ENCODE measurements around the gene LHFPL4.

Gene LHFPL4

GRCh38 chr3:9542182-9542581, 11.4 kb downstream of the LHFPL4 start:
- no peak overlapping the region for H3K27ac ChIP-seq (ENCODE audit: low read depth, low read length, severe bottlenecking)
- 69 to 100% methylated on average over 1 to 2 of the region's 3 CpGs for WGBS, 2 experiments (ENCODE audit: insufficient coverage in 2 of 2)
- no peak overlapping the region for H3K4me3 ChIP-seq (ENCODE audit: extremely low read depth, insufficient read depth, low read length, poor library complexity, severe bottlenecking)
- no peaks in the 10 kb centered on the region for H3K36me3 ChIP-seq (ENCODE audit: control insufficient read depth, insufficient read depth, low read length)
- H3K9me3 ChIP-seq (ENCODE audit: control insufficient read depth, low read length): no peaks in the 10 kb centered on the region
- H3K4me1 ChIP-seq (ENCODE audit: control insufficient read depth, insufficient read depth, low read length, poor library complexity, severe bottlenecking): no peaks in the 10 kb centered on the region

GRCh38 chr3:9536212-9536611, 17.4 kb downstream of the LHFPL4 start:
- Histone ChIP-seq H3K36me3 (ENCODE audit: control insufficient read depth, insufficient read depth, low read length) (no peaks in the 10 kb centered on the region), H3K4me3 (ENCODE audit: extremely low read depth, insufficient read depth, low read length, poor library complexity, severe bottlenecking) (no peak overlapping the region), H3K27ac (ENCODE audit: low read depth, low read length, severe bottlenecking) (no peak overlapping the region), H3K4me1 (ENCODE audit: control insufficient read depth, insufficient read depth, low read length, poor library complexity, severe bottlenecking) (no peaks in the 10 kb centered on the region), H3K9me3 (ENCODE audit: control insufficient read depth, low read length) (no peaks in the 10 kb centered on the region)

GRCh38 chr3:9534429-9534828, 19.2 kb downstream of the LHFPL4 start:
- Histone ChIP-seq H3K4me3 (ENCODE audit: extremely low read depth, insufficient read depth, low read length, poor library complexity, severe bottlenecking) (no peak overlapping the region), H3K27ac (ENCODE audit: low read depth, low read length, severe bottlenecking) (no peak overlapping the region), H3K4me1 (ENCODE audit: control insufficient read depth, insufficient read depth, low read length, poor library complexity, severe bottlenecking) (no peaks in the 10 kb centered on the region), H3K9me3 (ENCODE audit: control insufficient read depth, low read length) (no peaks in the 10 kb centered on the region), H3K36me3 (ENCODE audit: control insufficient read depth, insufficient read depth, low read length) (no peaks in the 10 kb centered on the region)
- no CpG with 5 or more reads among the region's 3 CpGs for WGBS, 2 experiments (ENCODE audit: insufficient coverage in 2 of 2)

- no peaks in the 10 kb centered on the region for H3K4me1 ChIP-seq (ENCODE audit: control insufficient read depth, insufficient read depth, low read length, poor library complexity, severe bottlenecking)
- no peak overlapping the region for H3K4me3 ChIP-seq (ENCODE audit: extremely low read depth, insufficient read depth, low read length, poor library complexity, severe bottlenecking)
- no peak overlapping the region for H3K27ac ChIP-seq (ENCODE audit: low read depth, low read length, severe bottlenecking)
- no peaks in the 10 kb centered on the region for H3K9me3 ChIP-seq (ENCODE audit: control insufficient read depth, low read length)
- WGBS, 2 experiments (ENCODE audit: insufficient coverage in 2 of 2): 90 to 100% methylated on average over 1 to 2 of the region's 2 CpGs
- H3K36me3 ChIP-seq (ENCODE audit: control insufficient read depth, insufficient read depth, low read length): no peaks in the 10 kb centered on the region
Observed at GRCh38 chr3:9525078-9525477, 28.5 kb downstream of the LHFPL4 start.

- WGBS, 2 experiments (ENCODE audit: insufficient coverage in 2 of 2): 60 to 75% methylated on average over 1 to 2 of the region's 2 CpGs
- H3K9me3 ChIP-seq (ENCODE audit: control insufficient read depth, low read length): no peaks in the 10 kb centered on the region
- H3K36me3 ChIP-seq (ENCODE audit: control insufficient read depth, insufficient read depth, low read length): no peaks in the 10 kb centered on the region
- H3K4me3 ChIP-seq (ENCODE audit: extremely low read depth, insufficient read depth, low read length, poor library complexity, severe bottlenecking): no peak overlapping the region
- H3K27ac ChIP-seq (ENCODE audit: low read depth, low read length, severe bottlenecking): no peak overlapping the region
- H3K4me1 ChIP-seq (ENCODE audit: control insufficient read depth, insufficient read depth, low read length, poor library complexity, severe bottlenecking): no peaks in the 10 kb centered on the region
Observed at GRCh38 chr3:9514956-9515355, 38.7 kb downstream of the LHFPL4 start.

GRCh38 chr3:9514306-9514705, 39.3 kb downstream of the LHFPL4 start:
- Histone ChIP-seq H3K9me3 (ENCODE audit: control insufficient read depth, low read length) (no peaks in the 10 kb centered on the region), H3K27ac (ENCODE audit: low read depth, low read length, severe bottlenecking) (no peak overlapping the region), H3K36me3 (ENCODE audit: control insufficient read depth, insufficient read depth, low read length) (no peaks in the 10 kb centered on the region), H3K4me3 (ENCODE audit: extremely low read depth, insufficient read depth, low read length, poor library complexity, severe bottlenecking) (no peak overlapping the region), H3K4me1 (ENCODE audit: control insufficient read depth, insufficient read depth, low read length, poor library complexity, severe bottlenecking) (no peaks in the 10 kb centered on the region)
- WGBS, 2 experiments (ENCODE audit: insufficient coverage in 2 of 2): no CpG with 5 or more reads among the region's 4 CpGs

- Histone ChIP-seq H3K27ac (ENCODE audit: low read depth, low read length, severe bottlenecking) (no peak overlapping the region), H3K4me3 (ENCODE audit: extremely low read depth, insufficient read depth, low read length, poor library complexity, severe bottlenecking) (no peak overlapping the region), H3K4me1 (ENCODE audit: control insufficient read depth, insufficient read depth, low read length, poor library complexity, severe bottlenecking) (no peaks in the 10 kb centered on the region), H3K36me3 (ENCODE audit: control insufficient read depth, insufficient read depth, low read length) (no peaks in the 10 kb centered on the region), H3K9me3 (ENCODE audit: control insufficient read depth, low read length) (no peaks in the 10 kb centered on the region)
- WGBS, 2 experiments (ENCODE audit: insufficient coverage in 2 of 2): 100% methylated on average over 2 of the region's 7 CpGs; no CpG with 5 or more reads in 1 of the 2 experiments
Observed at GRCh38 chr3:9512456-9513045, 41.1 kb downstream of the LHFPL4 start.

GRCh38 chr3:9508781-9509180, 44.8 kb downstream of the LHFPL4 start:
- Histone ChIP-seq H3K27ac (ENCODE audit: low read depth, low read length, severe bottlenecking) (no peak overlapping the region), H3K9me3 (ENCODE audit: control insufficient read depth, low read length) (no peaks in the 10 kb centered on the region), H3K4me1 (ENCODE audit: control insufficient read depth, insufficient read depth, low read length, poor library complexity, severe bottlenecking) (no peaks in the 10 kb centered on the region), H3K4me3 (ENCODE audit: extremely low read depth, insufficient read depth, low read length, poor library complexity, severe bottlenecking) (no peak overlapping the region), H3K36me3 (ENCODE audit: control insufficient read depth, insufficient read depth, low read length) (no peaks in the 10 kb centered on the region)
- WGBS, 2 experiments (ENCODE audit: insufficient coverage in 2 of 2): 44 to 50% methylated on average over 14 to 25 of the region's 25 CpGs

GRCh38 chr3:9507586-9508578, 45.7 kb downstream of the LHFPL4 start:
- H3K36me3 ChIP-seq (ENCODE audit: control insufficient read depth, insufficient read depth, low read length): no peaks in the 10 kb centered on the region
- H3K4me3 ChIP-seq (ENCODE audit: extremely low read depth, insufficient read depth, low read length, poor library complexity, severe bottlenecking): no peak overlapping the region
- H3K27ac ChIP-seq (ENCODE audit: low read depth, low read length, severe bottlenecking): no peak overlapping the region
- no peaks in the 10 kb centered on the region for H3K4me1 ChIP-seq (ENCODE audit: control insufficient read depth, insufficient read depth, low read length, poor library complexity, severe bottlenecking)
- 65 to 75% methylated on average over 10 to 13 of the region's 14 CpGs for WGBS, 2 experiments (ENCODE audit: insufficient coverage in 2 of 2)
- H3K9me3 ChIP-seq (ENCODE audit: control insufficient read depth, low read length): no peaks in the 10 kb centered on the region

GRCh38 chr3:9503283-9503682, 50.3 kb downstream of the LHFPL4 start:
- H3K4me3 ChIP-seq (ENCODE audit: extremely low read depth, insufficient read depth, low read length, poor library complexity, severe bottlenecking): no peak overlapping the region
- 0 to 7% methylated on average over 1 to 3 of the region's 4 CpGs for WGBS, 2 experiments (ENCODE audit: insufficient coverage in 2 of 2)
- no peaks in the 10 kb centered on the region for H3K36me3 ChIP-seq (ENCODE audit: control insufficient read depth, insufficient read depth, low read length)
- peaks cover 13% of the 10 kb centered on the region for H3K4me1 ChIP-seq (ENCODE audit: control insufficient read depth, insufficient read depth, low read length, poor library complexity, severe bottlenecking)
- no peaks in the 10 kb centered on the region for H3K9me3 ChIP-seq (ENCODE audit: control insufficient read depth, low read length)
- H3K27ac ChIP-seq (ENCODE audit: low read depth, low read length, severe bottlenecking): no peak overlapping the region

- Histone ChIP-seq H3K9me3 (ENCODE audit: control insufficient read depth, low read length) (no peaks in the 10 kb centered on the region), H3K27ac (ENCODE audit: low read depth, low read length, severe bottlenecking) (no peak overlapping the region), H3K36me3 (ENCODE audit: control insufficient read depth, insufficient read depth, low read length) (no peaks in the 10 kb centered on the region), H3K4me1 (ENCODE audit: control insufficient read depth, insufficient read depth, low read length, poor library complexity, severe bottlenecking) (peaks cover 13% of the 10 kb centered on the region), H3K4me3 (ENCODE audit: extremely low read depth, insufficient read depth, low read length, poor library complexity, severe bottlenecking) (no peak overlapping the region)
- whole genome bisulfite sequencing, 2 experiments (ENCODE audit: insufficient coverage in 2 of 2): 86 to 93% methylated on average over 5 to 6 of the region's 6 CpGs
Observed at GRCh38 chr3:9501226-9501625, 52.4 kb downstream of the LHFPL4 start.
